ENCODE results near the gene ARHGDIG.

Gene ARHGDIG

GRCh38 chr16:283033-283805 lies 2.8 kb downstream of the ARHGDIG start, which contains the start of gene PDIA2:
PDIA2 (plus strand) TSS chr16:283164; CDS start chr16:283170, 6 bp downstream.
- CTCF ChIA-PET, result no interaction called here
- no peak for TF ChIP-seq CTCF (IDR thresholded peaks at IDR 0.05; ENCODE audit: insufficient read depth, low read length, missing control alignments)
- POLR2A ChIA-PET, result no interaction called here
- H3K4me3 ChIP-seq (ENCODE audit: low read depth, low read length), result no peak within 1 kb of the TSS
- no peak for DNase-seq (ENCODE audit: low read depth, low spot score)

- DNase-seq (ENCODE audit: low read depth, low spot score), result no peak
- no peak overlapping the region for H3K4me3 ChIP-seq (ENCODE audit: low read depth, low read length)
- TF ChIP-seq CTCF (IDR thresholded peaks at IDR 0.05; ENCODE audit: insufficient read depth, low read length, missing control alignments), result no peak
- POLR2A ChIA-PET, result no interaction called here
- CTCF ChIA-PET, result no interaction called here
These were observed 4.1 kb downstream of the ARHGDIG start for GRCh38 chr16:284204-285120.

DNA sequence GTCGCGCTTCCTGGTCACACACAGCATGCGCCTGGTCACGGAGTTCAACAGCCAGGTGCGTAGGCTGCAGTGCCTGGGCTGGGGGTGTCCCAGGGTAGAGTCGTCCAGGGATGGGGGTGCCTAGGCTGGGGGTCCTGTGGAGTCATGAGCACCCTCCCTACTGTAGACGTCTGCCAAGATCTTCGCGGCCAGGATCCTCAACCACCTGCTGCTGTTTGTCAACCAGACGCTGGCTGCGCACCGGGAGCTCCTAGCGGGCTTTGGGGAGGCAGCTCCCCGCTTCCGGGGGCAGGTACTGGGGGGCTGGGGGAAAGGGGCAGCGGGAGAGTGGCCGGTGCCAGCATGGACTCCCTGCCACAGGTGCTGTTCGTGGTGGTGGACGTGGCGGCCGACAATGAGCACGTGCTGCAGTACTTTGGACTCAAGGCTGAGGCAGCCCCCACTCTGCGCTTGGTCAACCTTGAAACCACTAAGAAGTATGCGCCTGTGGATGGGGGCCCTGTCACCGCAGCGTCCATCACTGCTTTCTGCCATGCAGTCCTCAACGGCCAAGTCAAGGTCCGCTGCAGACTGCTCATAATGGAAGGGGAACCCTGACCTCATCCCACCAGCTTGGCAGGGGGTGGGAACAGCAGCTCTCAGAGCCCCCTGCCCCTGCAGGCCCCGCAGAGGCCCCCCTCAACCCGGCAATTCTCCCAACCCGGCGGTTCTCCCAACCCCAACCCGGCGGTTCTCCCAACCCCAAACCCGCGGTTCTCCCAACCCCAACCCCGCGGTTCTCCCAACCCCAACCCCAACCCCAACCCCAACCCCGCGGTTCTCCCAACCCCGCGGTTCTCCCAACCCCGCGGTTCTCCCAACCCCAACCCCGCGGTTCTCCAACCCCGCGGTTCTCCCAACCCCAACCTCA lies 5.0 kb downstream of the ARHGDIG start:
- no peak for DNase-seq (ENCODE audit: low read depth, low spot score)
- ChIA-PET POLR2A (no interaction called here), CTCF (no interaction called here)
- no peak for TF ChIP-seq CTCF (IDR thresholded peaks at IDR 0.05; ENCODE audit: insufficient read depth, low read length, missing control alignments)
- no peak overlapping the region for H3K4me3 ChIP-seq (ENCODE audit: low read depth, low read length)

DNA sequence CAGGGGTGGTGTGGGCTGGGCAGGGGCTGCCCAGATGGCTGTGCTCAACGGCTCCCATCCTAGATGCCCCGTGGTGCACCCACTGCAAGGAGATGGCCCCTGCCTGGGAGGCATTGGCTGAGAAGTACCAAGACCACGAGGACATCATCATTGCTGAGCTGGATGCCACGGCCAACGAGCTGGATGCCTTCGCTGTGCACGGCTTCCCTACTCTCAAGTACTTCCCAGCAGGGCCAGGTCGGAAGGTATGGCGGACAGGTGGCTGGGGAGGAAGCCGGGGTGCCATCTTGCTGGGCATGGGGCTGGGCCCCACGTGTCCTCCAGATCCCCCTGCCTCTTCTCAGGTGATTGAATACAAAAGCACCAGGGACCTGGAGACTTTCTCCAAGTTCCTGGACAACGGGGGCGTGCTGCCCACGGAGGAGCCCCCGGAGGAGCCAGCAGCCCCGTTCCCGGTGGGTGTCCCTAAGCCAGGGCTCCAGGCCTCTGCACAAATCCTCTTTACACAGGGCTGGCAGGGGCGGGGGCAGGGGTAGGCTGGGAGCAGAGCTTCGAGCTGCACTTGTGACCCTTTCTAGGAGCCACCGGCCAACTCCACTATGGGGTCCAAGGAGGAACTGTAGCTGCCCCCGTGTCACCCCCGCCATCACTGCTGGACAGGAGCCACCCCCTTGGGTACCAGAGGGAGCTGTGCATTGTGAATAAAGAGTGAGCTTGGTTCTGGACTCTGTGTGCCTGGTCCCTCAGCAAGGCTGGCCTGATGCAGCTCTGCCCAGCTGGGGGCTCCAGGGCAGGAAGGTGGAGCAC lies 6.3 kb downstream of the ARHGDIG start:
- TF ChIP-seq CTCF (IDR thresholded peaks at IDR 0.05; ENCODE audit: insufficient read depth, low read length, missing control alignments), result no peak
- ChIA-PET CTCF (no interaction called here), POLR2A (no interaction called here)
- no peak for DNase-seq (ENCODE audit: low read depth, low spot score)
- no peak overlapping the region for H3K4me3 ChIP-seq (ENCODE audit: low read depth, low read length)

GRCh38 chr16:287298-287811 lies 7.0 kb downstream of the ARHGDIG start:
- ChIA-PET POLR2A (no interaction called here), CTCF (no interaction called here)
- no peak for DNase-seq (ENCODE audit: low read depth, low spot score)
- no peak for TF ChIP-seq CTCF (IDR thresholded peaks at IDR 0.05; ENCODE audit: insufficient read depth, low read length, missing control alignments)
- no peak overlapping the region for H3K4me3 ChIP-seq (ENCODE audit: low read depth, low read length)

All from AG04449 (cell line).